WERI-Rb-1 (cell line): ENCODE results near the gene TEX2.
A peak's percentile ranks its signal among the peaks of the same experiment; 100 is the strongest.

ENCODE experiments used
- DNase-seq: peaks from one replicate; pipeline ENCODE4 v3.0.0-alpha.2; 2020
- H3K27ac ChIP-seq: fragments of 250-450 bp; sonication (Bioruptor Pico); 2 replicates; pipeline ENCODE4 v1.5.1; 2020; ENCODE audit warnings: mild to moderate bottlenecking, moderate library complexity
- H3K27me3 ChIP-seq: fragments of 250-450 bp; sonication (Bioruptor Pico); 2 replicates; pipeline ENCODE4 v1.5.1; 2021; ENCODE audit warnings: mild to moderate bottlenecking, low read depth, moderate library complexity; ENCODE audit not compliant: insufficient read depth, severe bottlenecking
- H3K36me3 ChIP-seq: fragments of 250-450 bp; sonication (Bioruptor Pico); 2 replicates; pipeline ENCODE4 v1.5.1; 2020; ENCODE audit warnings: mild to moderate bottlenecking, moderate library complexity
- H3K4me3 ChIP-seq: 2 replicates; pipeline ENCODE4 v1.5.1; 2011; ENCODE audit warnings: low read depth, mild to moderate bottlenecking, control low read depth, low read length
- H3K9me3 ChIP-seq: fragments of 250-450 bp; sonication (Bioruptor Pico); 2 replicates; pipeline ENCODE4 v1.5.1; 2021; ENCODE audit warnings: mild to moderate bottlenecking, moderate library complexity; ENCODE audit not compliant: severe bottlenecking
- CTCF ChIP-seq: IDR thresholded peaks from 2 replicates; pipeline ENCODE4 v1.5.1; 2011; ENCODE audit warnings: low read depth, mild to moderate bottlenecking, control low read depth, inconsistent platforms, low read length

Gene TEX2

GRCh38 chr17:64133546-64134215 lies 129.4 kb downstream of the TEX2 start:
- peak; percentile 55 for TF ChIP-seq CTCF
- H3K27me3 ChIP-seq: no peaks in the 10 kb centered on the region
- no peak overlapping the region for H3K4me3 ChIP-seq
- H3K36me3 ChIP-seq: peaks cover 7% of the 10 kb centered on the region; the same call in 1 of the 2 replicates
- no peaks in the 10 kb centered on the region for H3K9me3 ChIP-seq
- H3K27ac ChIP-seq: no peak overlapping the region
- peak; percentile 59 for DNase-seq

- Histone ChIP-seq H3K9me3 (no peaks in the 10 kb centered on the region), H3K4me3 (no peak overlapping the region), H3K36me3 (peaks cover 7% of the 10 kb centered on the region; the same call in 1 of the 2 replicates), H3K27ac (no peak overlapping the region), H3K27me3 (no peaks in the 10 kb centered on the region)
- DNase-seq: no peak
- no peak for TF ChIP-seq CTCF
These were observed 131.3 kb downstream of the TEX2 start for GRCh38 chr17:64131606-64132270.

GRCh38 chr17:64130559-64131001 lies 132.5 kb downstream of the TEX2 start:
- peaks cover 7% of the 10 kb centered on the region; the same call in 1 of the 2 replicates for H3K36me3 ChIP-seq
- no peak overlapping the region for H3K4me3 ChIP-seq
- H3K27ac ChIP-seq: no peak overlapping the region
- TF ChIP-seq CTCF: no peak
- no peaks in the 10 kb centered on the region for H3K27me3 ChIP-seq
- no peaks in the 10 kb centered on the region for H3K9me3 ChIP-seq
- DNase-seq: no peak

DNA sequence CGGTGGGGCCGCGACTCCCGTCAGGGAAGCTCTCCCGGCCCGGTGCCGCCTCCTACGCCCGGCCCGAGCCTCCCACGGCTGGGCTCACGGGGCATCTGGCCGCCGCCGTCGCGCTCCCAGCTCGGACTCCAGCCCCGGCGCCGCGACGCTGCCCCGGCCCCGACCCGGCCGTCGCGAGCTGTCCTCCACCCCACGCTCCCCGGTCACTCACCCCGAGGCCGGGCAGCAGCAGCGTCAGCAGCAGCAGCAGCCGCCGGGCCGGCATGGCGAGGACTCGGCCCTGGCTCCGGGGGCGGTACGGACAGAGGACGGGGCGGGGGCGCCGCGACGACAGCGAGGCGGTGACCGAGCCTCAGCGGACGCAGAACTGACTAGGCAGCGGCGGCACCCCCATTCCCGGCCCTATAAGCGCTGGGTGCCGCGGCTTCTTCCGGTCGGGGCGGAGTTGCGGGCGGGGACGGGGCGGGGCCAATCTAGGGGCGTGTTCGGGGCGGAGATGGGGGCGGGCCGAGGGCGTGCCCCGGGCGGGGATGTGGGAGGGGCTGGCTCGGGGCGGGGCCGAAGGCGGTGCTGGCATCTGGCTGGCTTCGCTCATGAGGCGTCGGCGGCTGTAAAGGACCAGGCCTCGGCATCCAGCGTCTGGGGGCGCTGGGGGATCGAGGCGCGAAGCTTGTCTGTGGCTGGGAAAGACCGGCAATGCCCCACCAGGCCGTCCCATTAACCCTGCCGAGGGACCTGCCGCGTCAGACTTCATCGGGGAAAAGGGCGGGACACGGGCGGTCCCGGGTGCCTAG lies 133.1 kb downstream of the TEX2 start, which contains the start of gene ERN1:
Gene ERN1, minus strand, starts transcription at position 380 of the 794 bp plus-strand sequence. Its CDS starts 115 bp downstream, at position 265.
- Histone ChIP-seq H3K27ac (peak within 1 kb of the TSS; percentile 80), H3K9me3 (no peaks in the 10 kb centered on the region), H3K27me3 (no peaks in the 10 kb centered on the region), H3K4me3 (peak within 1 kb of the TSS; percentile 71), H3K36me3 (peaks cover 11% of the 10 kb centered on the region; the same call in 1 of the 2 replicates)
- no peak for TF ChIP-seq CTCF
- peak; percentile 94 for DNase-seq

GRCh38 chr17:64129515-64129764 lies 133.6 kb downstream of the TEX2 start:
- Histone ChIP-seq H3K27ac (peak overlapping the region; percentile 80), H3K4me3 (peak overlapping the region; percentile 71), H3K36me3 (peaks cover 11% of the 10 kb centered on the region; the same call in 1 of the 2 replicates), H3K9me3 (no peaks in the 10 kb centered on the region), H3K27me3 (no peaks in the 10 kb centered on the region)
- no peak for DNase-seq
- no peak for TF ChIP-seq CTCF
